ENCODE measurements around the gene TMPRSS6. TPM values are rescaled to one million over a fixed set of nuclear protein-coding genes. Genes with fewer than 3 reads are reported as not detected.
A peak's percentile ranks its signal among the peaks of the same experiment; 100 is the strongest.

TMPRSS6 gene
- total RNA-seq, 1 experiment from 2014 or later, result not detected

- Mint-ChIP-seq H3K27me3 (ENCODE audit: insufficient read depth, unreplicated experiment) (no peaks in the 10 kb centered on the region), H3K36me3 (ENCODE audit: insufficient read depth, unreplicated experiment) (peaks cover 15% of the 10 kb centered on the region), H3K27ac (ENCODE audit: low read depth, unreplicated experiment) (no peak overlapping the region), H3K9me3 (ENCODE audit: unreplicated experiment) (no peaks in the 10 kb centered on the region), H3K4me3 (ENCODE audit: unreplicated experiment) (peak overlapping the region; percentile 66), H3K4me1 (ENCODE audit: insufficient read depth, unreplicated experiment) (peaks cover 6% of the 10 kb centered on the region)
- ChIA-PET POLR2A (no interaction called here), CTCF (interaction anchor here (1.4 kb wide), 1 partner anchor 8 kb away, joined by 3 read pairs; no protein-coding TSS in a partner anchor)
- TF ChIP-seq CTCF (IDR thresholded peaks at IDR 0.05; ENCODE audit: unreplicated experiment), result no peak
- BruUV-seq (replicated peaks), result no TSS peak
- intact Hi-C loops (cut with micrococcal nuclease), result no loop called here
- no peak for DNase-seq (ENCODE audit: unreplicated experiment)
Observed at GRCh38 chr22:37052386-37053309, 56.9 kb downstream of the TMPRSS6 start.

GRCh38 chr22:37051391-37052385 lies 57.8 kb downstream of the TMPRSS6 start, which contains the start of gene KCTD17:
TSS of gene KCTD17 (plus strand) at chr22:37051742. CDS start at chr22:37051761, 19 bp downstream.
- peak; percentile 51 for DNase-seq (ENCODE audit: unreplicated experiment)
- POLR2A ChIA-PET, result interaction anchor here (0.6 to 1.3 kb wide), 3 partner anchors 19 to 270 kb away, joined by 3 to 4 read pairs (median 3); no protein-coding TSS in a partner anchor
- CTCF ChIA-PET, result no interaction called here
- H3K36me3 Mint-ChIP-seq (ENCODE audit: insufficient read depth, unreplicated experiment), result peaks cover 7% of the 10 kb centered on the region
- H3K4me1 Mint-ChIP-seq (ENCODE audit: insufficient read depth, unreplicated experiment), result peaks cover 6% of the 10 kb centered on the region
- peak within 1 kb of the TSS; percentile 66 for H3K4me3 Mint-ChIP-seq (ENCODE audit: unreplicated experiment)
- intact Hi-C loops (cut with micrococcal nuclease), result no loop called here
- TF ChIP-seq CTCF (IDR thresholded peaks at IDR 0.05; ENCODE audit: unreplicated experiment), result no peak
- BruUV-seq (replicated peaks), result no TSS peak
- H3K27ac Mint-ChIP-seq (ENCODE audit: low read depth, unreplicated experiment), result no peak within 1 kb of the TSS
- no peaks in the 10 kb centered on the region for H3K9me3 Mint-ChIP-seq (ENCODE audit: unreplicated experiment)
- H3K27me3 Mint-ChIP-seq (ENCODE audit: insufficient read depth, unreplicated experiment), result no peaks in the 10 kb centered on the region

- peaks cover 7% of the 10 kb centered on the region for H3K36me3 Mint-ChIP-seq (ENCODE audit: insufficient read depth, unreplicated experiment)
- POLR2A ChIA-PET, result interaction anchor here (0.7 to 1.3 kb wide), 2 partner anchors 18 to 146 kb away, joined by 3 read pairs; no protein-coding TSS in a partner anchor
- H3K4me1 Mint-ChIP-seq (ENCODE audit: insufficient read depth, unreplicated experiment), result peaks cover 6% of the 10 kb centered on the region
Observed at GRCh38 chr22:37050913-37051312, 58.6 kb downstream of the TMPRSS6 start.

More at GRCh38 chr22:37050913-37051312, 58.6 kb downstream of the TMPRSS6 start:
- no peak for TF ChIP-seq CTCF (IDR thresholded peaks at IDR 0.05; ENCODE audit: unreplicated experiment)
- intact Hi-C loops (cut with micrococcal nuclease), result no loop called here
- no peaks in the 10 kb centered on the region for H3K27me3 Mint-ChIP-seq (ENCODE audit: insufficient read depth, unreplicated experiment)
- H3K4me3 Mint-ChIP-seq (ENCODE audit: unreplicated experiment), result peak overlapping the region; percentile 66
- CTCF ChIA-PET, result no interaction called here
- no peak for DNase-seq (ENCODE audit: unreplicated experiment)
- no peak overlapping the region for H3K27ac Mint-ChIP-seq (ENCODE audit: low read depth, unreplicated experiment)
- H3K9me3 Mint-ChIP-seq (ENCODE audit: unreplicated experiment), result no peaks in the 10 kb centered on the region
- no TSS peak for BruUV-seq (replicated peaks)

All from MCF 10A (cell line).